Posterior cingulate gyrus (tissue), 11 donors: ENCODE data around the gene MRPL42.
"Not testable (repeated sequence)": the region's sequence is repeated elsewhere in the genome, so short reads cannot be mapped to it uniquely, and the experiment has no call there.

Experiments used
- DNase-seq, 10 donors: peaks; one replicate each; pipeline versions ENCODE4 v3.0.0 to v3.0.0-alpha.2; 2020 to 2021; ENCODE audit warnings: mixed read lengths in 3 of 10
- intact Hi-C: fragments of 100-400 bp; cut with DNase I; formaldehyde crosslinking; loops from one replicate; pipeline ENCODE4 v1.15.1; 2023

The MRPL42 gene

GRCh38 chr12:93467351-93468007 lies at the start of gene MRPL42:
Gene MRPL42 (plus strand): TSS chr12:93467514. CDS start chr12:93469286, 1,772 bp downstream.
- intact Hi-C loops: loop anchor here (2.0 kb wide), 1 partner anchor 25 kb away; no protein-coding TSS in a partner anchor
- DNase-seq: peak; percentile 80 to 98 (median 89)

DNA sequence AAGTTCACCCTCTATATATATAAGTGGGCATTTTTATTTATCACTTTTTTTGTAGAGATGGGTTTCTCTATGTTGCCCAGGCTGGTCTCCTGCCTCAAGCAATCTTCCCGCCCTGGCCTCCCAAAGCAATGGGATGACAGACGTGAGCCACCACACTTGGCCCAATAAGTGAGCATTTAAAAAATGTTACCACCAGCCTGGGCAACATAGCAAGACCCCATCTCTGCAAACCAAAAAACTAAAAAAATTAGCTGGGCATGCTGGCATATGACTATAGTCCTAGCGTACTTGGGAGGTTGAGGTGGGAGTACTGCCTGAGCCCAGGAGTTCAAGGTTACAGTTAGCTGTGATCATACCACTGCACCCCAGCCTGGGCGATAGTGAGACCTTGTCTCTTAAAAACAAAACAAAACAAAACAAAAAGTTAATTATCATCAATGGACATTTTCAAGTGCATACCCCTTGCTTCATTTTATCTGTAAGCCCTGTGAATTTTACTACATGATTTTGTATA lies 49.3 kb upstream of the MRPL42 start:
- intact Hi-C loops: no loop called here
- no peak for DNase-seq

DNA sequence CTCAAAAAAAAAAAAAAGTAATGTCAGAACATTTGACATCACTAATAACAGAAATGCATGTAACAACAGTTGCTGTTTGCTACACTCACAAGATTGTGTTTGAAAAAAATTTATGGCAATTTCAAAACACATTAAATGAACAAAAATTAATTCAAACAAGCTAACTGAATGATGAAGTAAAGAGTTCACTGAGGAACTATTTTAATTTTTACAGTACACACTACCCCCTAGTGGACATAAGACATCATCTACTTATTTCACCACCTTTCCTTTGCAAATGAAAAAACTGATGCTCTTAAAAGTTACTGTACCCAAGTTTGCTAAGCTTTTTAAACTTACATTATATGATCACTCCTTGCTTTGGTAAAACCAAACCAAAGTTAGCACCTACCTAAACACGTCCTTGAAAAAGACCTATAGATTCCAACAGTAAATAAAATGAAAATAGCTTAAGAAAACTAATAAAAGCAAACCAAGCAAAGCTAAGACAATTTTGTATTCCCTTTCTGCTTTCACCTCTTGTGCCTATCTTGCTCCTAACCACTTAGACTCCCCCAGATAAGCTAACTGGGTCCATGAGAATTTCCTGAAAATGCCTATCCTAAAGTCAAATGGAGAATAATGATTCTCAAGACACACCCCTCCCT lies 47.8 kb upstream of the MRPL42 start:
- intact Hi-C loops: loop anchor here (10.0 kb wide), 1 partner anchor 635 kb away; no protein-coding TSS in a partner anchor
- DNase-seq: no peak

GRCh38 chr12:93422050-93422449 lies 45.3 kb upstream of the MRPL42 start:
- intact Hi-C loops: loop anchor here (10.0 kb wide), 1 partner anchor 637 kb away; no protein-coding TSS in a partner anchor
- DNase-seq: no peak

DNA sequence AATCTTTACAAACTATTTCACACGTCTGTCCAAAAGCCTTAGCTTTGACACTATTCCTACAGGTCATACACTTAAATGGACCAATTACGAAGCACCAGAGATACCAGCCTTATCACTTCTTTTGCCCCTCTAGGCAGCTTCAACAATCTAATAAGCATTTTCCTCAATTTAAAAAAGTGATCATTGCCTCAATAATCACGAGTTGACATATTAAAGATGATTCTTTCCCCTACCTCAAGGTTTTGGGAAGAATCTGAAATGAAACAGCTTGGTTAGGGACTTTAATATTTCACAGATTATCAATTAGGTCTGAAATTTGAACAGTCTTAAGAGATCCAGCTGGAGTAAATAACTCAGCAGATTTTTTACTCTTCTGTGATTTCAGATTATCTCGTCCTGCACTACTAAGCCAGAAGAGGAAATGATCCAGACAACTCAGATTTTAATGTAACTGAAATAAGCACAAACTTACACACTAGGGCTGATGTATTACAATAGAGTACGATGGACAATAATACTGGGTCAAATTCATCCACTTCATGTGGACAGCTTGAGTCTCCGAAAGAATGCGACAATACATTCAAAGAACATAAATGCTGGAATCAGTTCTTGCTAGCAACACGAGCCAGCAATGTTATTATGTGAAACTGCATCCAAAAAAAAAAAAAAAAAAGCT lies 41.4 kb upstream of the MRPL42 start:
- DNase-seq: no peak
- intact Hi-C loops: loop anchor here (10.0 kb wide), 1 partner anchor 641 kb away; no protein-coding TSS in a partner anchor

DNA sequence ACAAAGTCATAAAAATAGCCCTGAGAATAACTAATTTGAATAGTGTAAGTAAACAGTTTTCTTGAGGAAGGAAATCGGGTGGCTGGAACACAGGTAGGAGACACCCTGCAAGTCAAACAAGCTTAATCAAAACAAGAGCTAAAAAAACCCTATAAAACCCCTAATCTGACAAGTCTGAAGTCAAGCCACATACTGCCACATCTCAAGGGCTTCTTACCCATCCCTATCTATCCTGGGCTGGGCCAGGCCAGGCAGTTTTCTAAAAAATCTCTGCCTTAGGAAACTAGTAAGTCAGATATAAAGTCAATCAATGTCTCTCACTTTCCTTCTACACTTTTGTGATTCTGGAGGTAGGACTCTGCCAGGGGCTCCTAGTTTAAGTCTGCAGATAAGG lies 40.9 kb upstream of the MRPL42 start:
- intact Hi-C loops: loop anchor here (10.0 kb wide), 1 partner anchor 642 kb away; no protein-coding TSS in a partner anchor
- no peak for DNase-seq

DNA sequence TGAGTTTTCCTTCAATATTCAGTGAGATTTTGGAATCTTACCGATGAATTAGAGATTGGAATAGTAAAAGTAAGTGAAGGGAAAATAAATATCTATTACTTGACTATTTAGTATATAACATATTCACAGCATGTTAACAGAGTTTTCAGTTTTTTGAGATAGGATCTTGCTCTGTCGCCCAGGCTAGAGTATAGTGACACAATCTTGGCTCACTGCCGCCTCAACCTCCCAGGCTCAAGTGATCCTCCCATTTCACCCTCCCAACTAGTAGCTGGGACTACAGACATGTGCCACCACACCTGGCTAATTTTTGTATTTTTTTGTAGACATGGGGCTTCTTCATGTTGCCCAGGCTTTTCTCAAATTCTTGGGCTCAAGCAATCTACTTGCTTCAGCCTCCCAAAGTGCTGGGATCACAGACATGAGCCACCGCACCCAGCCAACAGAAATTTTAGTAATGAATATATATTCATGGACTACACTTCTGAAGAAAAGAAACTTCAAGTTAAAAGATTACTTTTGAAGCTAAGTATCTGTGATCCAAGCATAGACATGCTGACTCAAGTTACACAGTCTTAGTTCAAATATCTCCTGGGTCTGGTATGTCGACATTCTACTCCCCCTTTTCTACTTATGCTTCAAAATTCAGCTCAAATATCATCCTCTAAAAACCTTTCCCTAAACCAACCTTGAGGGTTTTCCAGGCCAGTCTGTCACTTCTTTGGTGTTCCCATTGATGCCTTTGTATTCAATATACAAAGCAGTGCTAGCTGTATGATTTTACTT lies 39.3 kb upstream of the MRPL42 start:
- intact Hi-C loops: loop anchor here (10.0 kb wide), 1 partner anchor 643 kb away; no protein-coding TSS in a partner anchor
- no peak for DNase-seq

GRCh38 chr12:93429448-93429847 lies 37.9 kb upstream of the MRPL42 start:
- DNase-seq: no peak
- intact Hi-C loops: loop anchor here (10.0 kb wide), 1 partner anchor 645 kb away; no protein-coding TSS in a partner anchor

- intact Hi-C loops: loop anchor here (10.0 kb wide), 1 partner anchor 645 kb away; no protein-coding TSS in a partner anchor
- DNase-seq: no peak
These were observed 37.5 kb upstream of the MRPL42 start for GRCh38 chr12:93429852-93430251.

- intact Hi-C loops: no loop called here
These were observed 37.0 kb upstream of the MRPL42 start for GRCh38 chr12:93430280-93430679.

GRCh38 chr12:93432031-93432430 lies 35.3 kb upstream of the MRPL42 start:
- DNase-seq, intact Hi-C loops: not testable (repeated sequence)

More at GRCh38 chr12:93430280-93430679, 37.0 kb upstream of the MRPL42 start:
- no peak for DNase-seq

GRCh38 chr12:93434256-93434865 lies 33.0 kb upstream of the MRPL42 start:
- no peak for DNase-seq
- intact Hi-C loops: no loop called here

- intact Hi-C loops: no loop called here
- DNase-seq: no peak
These were observed 28.9 kb upstream of the MRPL42 start for GRCh38 chr12:93438266-93439050.

GRCh38 chr12:93440043-93440835 lies 27.1 kb upstream of the MRPL42 start:
- intact Hi-C loops: no loop called here
- no peak for DNase-seq

GRCh38 chr12:93441081-93441616 lies 26.2 kb upstream of the MRPL42 start:
- intact Hi-C loops: no loop called here
- DNase-seq: peak in 3 of 10 donors; percentile 11 to 85 (median 71)

DNA sequence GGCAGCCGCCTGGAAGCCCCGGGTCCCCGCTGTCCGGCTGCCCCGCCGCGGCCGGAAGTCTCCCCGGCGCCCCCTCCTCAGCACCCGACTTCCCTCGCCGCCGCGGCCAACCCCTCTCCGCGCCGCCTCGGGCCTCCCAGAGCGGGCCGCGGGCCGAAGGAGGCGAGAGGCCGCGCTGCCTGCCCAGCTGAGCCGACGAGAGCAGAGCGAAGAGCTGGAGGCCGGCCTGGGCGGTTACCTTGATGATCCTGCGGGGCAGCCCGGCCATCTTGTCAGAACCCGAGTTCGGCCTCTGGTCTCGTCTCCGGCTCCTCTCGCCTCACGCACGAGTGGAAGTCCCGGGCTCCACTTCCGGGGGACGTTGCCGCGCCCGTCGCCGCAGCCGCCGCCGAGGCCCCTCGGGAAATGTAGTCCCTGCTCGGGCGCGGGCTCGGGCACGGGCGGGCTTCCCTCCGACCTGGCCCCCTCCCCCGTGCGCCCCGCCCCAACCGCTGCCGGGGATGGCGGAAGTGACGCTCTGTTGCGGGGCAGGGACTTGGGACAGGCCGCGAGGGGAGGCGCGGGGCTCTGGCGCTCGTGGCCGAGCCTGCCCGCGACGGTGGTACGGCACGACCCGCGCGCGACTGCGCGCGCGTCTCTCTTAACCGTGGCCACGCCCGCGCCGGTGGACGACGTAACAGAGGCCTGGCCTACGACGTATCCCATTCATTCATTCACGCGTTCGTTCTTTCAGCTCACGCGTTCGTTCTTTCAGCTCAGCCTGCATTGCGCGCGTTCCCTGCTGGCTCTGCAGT lies 25.5 kb upstream of the MRPL42 start, which contains the start of gene UBE2N:
UBE2N (minus strand) TSS at position 331 of the 794 bp plus-strand sequence; CDS start at position 268, 63 bp downstream.
- peak; percentile 94 to 100 (median 98) for DNase-seq
- intact Hi-C loops: loop anchor here (2.0 kb wide), 2 partner anchors 27 to 235 kb away; partner anchors contain the start of gene CRADD
